IMR-90 (cell line): Measurements from ENCODE around the gene GPR157. TPM values are rescaled to one million over a fixed set of nuclear protein-coding genes. Genes with fewer than 3 reads are reported as not detected.

Source experiments
- ATAC-seq: fragments of 200-7000 bp; cut with Tn5 transposase; 2 replicates; pipeline ENCODE4 v1.9.1; 2020; ENCODE audit warnings: low read depth, mild to moderate bottlenecking, moderate library complexity
- BruUV-seq: library from RNA; stranded (reverse); fragments of 400-500 nt; replicated peaks from 2 replicates; lab custom pipeline; 2021; lab: Mats Ljungman, UMichigan
- CTCF ChIA-PET: fragments of 300-600 bp; formaldehyde crosslinking; extraction: SDS; loops from one replicate; lab custom pipeline; 2021; ENCODE audit warnings: antibody characterized with exemption; lab: Yijun Ruan, JAX
- POLR2A ChIA-PET: fragments of 300-600 bp; sonication (Branson Sonifier 250); formaldehyde crosslinking; loops from one replicate; lab custom pipeline; 2022; ENCODE audit warnings: antibody characterized with exemption; ENCODE audit not compliant: unreplicated experiment; lab: Charles Lee
- DNase-seq: peaks from one replicate; pipeline ENCODE4 v3.0.0; 2013
- H2AFZ ChIP-seq: replicated peaks from 2 replicates; pipeline ENCODE3; 2013; ENCODE audit warnings: low read length, mild to moderate bottlenecking; ENCODE audit not compliant: poor library complexity
- H2AK5ac ChIP-seq: 2 replicates; pipeline ENCODE4 v1.6.1; 2013; ENCODE audit warnings: low read depth, low read length, inconsistent platforms
- H2AK9ac ChIP-seq: replicated peaks from 2 replicates; pipeline ENCODE3; 2013; ENCODE audit warnings: mild to moderate bottlenecking, low read depth, low read length, moderate library complexity; ENCODE audit not compliant: poor library complexity
- H2BK120ac ChIP-seq: 2 replicates; pipeline ENCODE4 v1.6.1; 2013; ENCODE audit warnings: low read depth, low read length, inconsistent platforms
- H2BK15ac ChIP-seq: 3 replicates; pipeline ENCODE4 v1.6.1; 2013; ENCODE audit warnings: low read depth, low read length, inconsistent platforms
- H2BK20ac ChIP-seq: 2 replicates; pipeline ENCODE4 v1.6.1; 2013; ENCODE audit warnings: low read depth, mild to moderate bottlenecking, inconsistent platforms, low read length, moderate library complexity
- H2BK5ac ChIP-seq: 2 replicates; pipeline ENCODE4 v1.6.1; 2013; ENCODE audit warnings: mild to moderate bottlenecking, low read depth, low read length, inconsistent platforms; ENCODE audit not compliant: poor library complexity, severe bottlenecking
- H3K14ac ChIP-seq: replicated peaks from 2 replicates; pipeline ENCODE4 v1.6.1; 2013; ENCODE audit warnings: low read depth, low read length, inconsistent platforms
- H3K18ac ChIP-seq: 2 replicates; pipeline ENCODE4 v1.6.1; 2013; ENCODE audit warnings: low read depth, low read length, control low read depth
- H3K23ac ChIP-seq: 2 replicates; pipeline ENCODE4 v1.6.1; 2013; ENCODE audit warnings: low read depth, low read length, inconsistent platforms
- H3K27ac ChIP-seq: 2 replicates; pipeline ENCODE4 v1.5.1; 2013; ENCODE audit warnings: mild to moderate bottlenecking, control low read depth, low read length; ENCODE audit not compliant: insufficient read depth
- H3K27me3 ChIP-seq: 2 replicates; pipeline ENCODE4 v1.6.1; 2013; ENCODE audit warnings: low read length; ENCODE audit not compliant: control insufficient read depth, insufficient read depth
- H3K36me3 ChIP-seq: 2 replicates; pipeline ENCODE4 v1.6.1; 2013; ENCODE audit warnings: low read length, mixed read lengths; ENCODE audit not compliant: control insufficient read depth, insufficient read depth
- H3K4ac ChIP-seq: 2 replicates; pipeline ENCODE4 v1.6.1; 2013; ENCODE audit warnings: low read depth, low read length, inconsistent platforms
- H3K4me1 ChIP-seq: 2 replicates; pipeline ENCODE4 v1.6.1; 2013; ENCODE audit warnings: low read length, mixed read lengths; ENCODE audit not compliant: control insufficient read depth, insufficient read depth
- H3K4me2 ChIP-seq: 2 replicates; pipeline ENCODE4 v1.6.1; 2013; ENCODE audit warnings: low read depth, mild to moderate bottlenecking, control low read depth, low read length, moderate library complexity
- H3K4me3 ChIP-seq: 2 replicates; pipeline ENCODE4 v1.5.1; 2013; ENCODE audit warnings: low read depth, mild to moderate bottlenecking, control low read depth, low read length, moderate library complexity; ENCODE audit not compliant: insufficient read depth
- H3K56ac ChIP-seq: 2 replicates; pipeline ENCODE4 v1.6.1; 2013; ENCODE audit warnings: low read length, inconsistent platforms; ENCODE audit not compliant: insufficient read depth; ENCODE audit errors: extremely low read depth
- H3K79me1 ChIP-seq, 2 experiments: 2 replicates each; pipeline ENCODE4 v1.6.1; 2013; ENCODE audit warnings: low read length in 2 of 2, inconsistent platforms in 1 of 2, low read depth in 1 of 2
- H3K9ac ChIP-seq: 2 replicates; pipeline ENCODE4 v1.6.1; 2013; ENCODE audit warnings: low read depth, low read length, control low read depth
- H3K9me1 ChIP-seq: 2 replicates; pipeline ENCODE4 v1.6.1; 2013; ENCODE audit warnings: low read length, inconsistent platforms; ENCODE audit not compliant: insufficient read depth
- H3K9me3 ChIP-seq: 2 replicates; pipeline ENCODE4 v1.6.1; 2013; ENCODE audit warnings: low read length; ENCODE audit not compliant: control insufficient read depth, insufficient read depth
- H4K20me1 ChIP-seq: 2 replicates; pipeline ENCODE4 v1.6.1; 2013; ENCODE audit warnings: low read length, inconsistent platforms; ENCODE audit not compliant: insufficient read depth
- H4K5ac ChIP-seq: 2 replicates; pipeline ENCODE4 v1.6.1; 2013; ENCODE audit warnings: mild to moderate bottlenecking, low read depth, low read length, control low read depth
- H4K8ac ChIP-seq, 2 experiments: 2 replicates each; pipeline ENCODE4 v1.6.1; 2013; ENCODE audit warnings: low read depth in 2 of 2, low read length in 2 of 2, control low read depth in 1 of 2, inconsistent platforms in 1 of 2
- H4K91ac ChIP-seq: 2 replicates; pipeline ENCODE4 v1.6.1; 2013; ENCODE audit warnings: low read depth, low read length, inconsistent platforms; ENCODE audit not compliant: insufficient read depth
- BHLHE40 ChIP-seq: fragments of 150-350 bp; IDR thresholded peaks from 2 replicates; pipeline ENCODE4 v1.6.1; 2016; ENCODE audit warnings: mild to moderate bottlenecking, low read depth, low read length
- CEBPB ChIP-seq: IDR thresholded peaks from 2 replicates; pipeline ENCODE4 v1.6.1; 2012; ENCODE audit warnings: low read depth, low read length, improper control_type of control experiment
- CHD1 ChIP-seq: IDR thresholded peaks from 2 replicates; pipeline ENCODE4 v1.6.1; 2012; ENCODE audit warnings: low read depth, low read length, improper control_type of control experiment
- CTCF ChIP-seq: conservative IDR thresholded peaks from 2 replicates; pipeline ENCODE4 v1.5.1; 2012; ENCODE audit warnings: mild to moderate bottlenecking, low read depth, low read length, improper control_type of control experiment
- ELK1 ChIP-seq: fragments of 150-350 bp; IDR thresholded peaks from 2 replicates; pipeline ENCODE4 v1.6.1; 2016; ENCODE audit warnings: low read depth, mild to moderate bottlenecking, low read length, moderate library complexity, borderline replicate concordance
- FOS ChIP-seq: fragments of 150-350 bp; IDR thresholded peaks from 2 replicates; pipeline ENCODE4 v1.6.1; 2016; ENCODE audit warnings: low read depth, low read length
- MAFK ChIP-seq: IDR thresholded peaks from 2 replicates; pipeline ENCODE4 v1.6.1; 2012; ENCODE audit warnings: low read depth, low read length, improper control_type of control experiment
- MAZ ChIP-seq: IDR thresholded peaks from 2 replicates; pipeline ENCODE4 v1.6.1; 2012; ENCODE audit warnings: low read depth, mild to moderate bottlenecking, low read length, improper control_type of control experiment, moderate library complexity, borderline replicate concordance
- MXI1 ChIP-seq: IDR thresholded peaks from 2 replicates; pipeline ENCODE4 v1.6.1; 2012; ENCODE audit warnings: low read depth, mild to moderate bottlenecking, low read length, moderate library complexity, borderline replicate concordance
- NFE2L2 ChIP-seq: fragments of 150-350 bp; IDR thresholded peaks from 2 replicates; pipeline ENCODE4 v1.6.1; 2016; ENCODE audit warnings: low read depth, mild to moderate bottlenecking, low read length
- POLR2A ChIP-seq: IDR thresholded peaks from 2 replicates; pipeline ENCODE4 v1.6.1; 2012; ENCODE audit warnings: mild to moderate bottlenecking, low read depth, low read length
- RAD21 ChIP-seq: IDR thresholded peaks from 2 replicates; pipeline ENCODE4 v1.6.1; 2012; ENCODE audit warnings: low read length, improper control_type of control experiment
- RCOR1 ChIP-seq: IDR thresholded peaks from 2 replicates; pipeline ENCODE4 v1.6.1; 2012; ENCODE audit warnings: mild to moderate bottlenecking, low read length, improper control_type of control experiment; ENCODE audit not compliant: insufficient replicate concordance
- RFX5 ChIP-seq: IDR thresholded peaks from 2 replicates; pipeline ENCODE4 v1.8.0; 2012; ENCODE audit warnings: low read depth, mild to moderate bottlenecking, low read length, moderate library complexity
- SMC3 ChIP-seq: fragments of 150-350 bp; IDR thresholded peaks from 2 replicates; pipeline ENCODE4 v1.6.1; 2016; ENCODE audit warnings: low read depth, mild to moderate bottlenecking, antibody characterized with exemption, low read length, moderate library complexity
- USF2 ChIP-seq: fragments of 150-350 bp; IDR thresholded peaks from 2 replicates; pipeline ENCODE4 v1.6.1; 2017; ENCODE audit warnings: mild to moderate bottlenecking, antibody characterized with exemption, low read length, low read depth
- WGBS, 2 experiments: methylation state at CpG; one replicate each; pipeline versions ENCODE4 v1.1.5 to v1.1.7; 2013; ENCODE audit warnings: missing lambda C conversion rate in 2 of 2; ENCODE audit not compliant: insufficient read length in 1 of 2; ENCODE audit errors: extremely low coverage in 2 of 2; 5-methylcytosine and 5-hydroxymethylcytosine counted together
- dilution Hi-C: fragments of 300-500 bp; cut with HindIII; formaldehyde crosslinking; loops from one replicate; pipeline ENCODE4 v1.14.3; 2018; ENCODE audit warnings: low sequenced_read_pairs; ENCODE audit not compliant: unreplicated experiment
- in situ Hi-C: fragments of 300-500 bp; cut with MboI; formaldehyde crosslinking; loops from 3 replicates; pipeline ENCODE4 v1.14.3; 2019; ENCODE audit warnings: low sequenced_read_pairs, inconsistent platforms, mixed read lengths
- intact Hi-C: fragments of 100-400 bp; cut with micrococcal nuclease; formaldehyde crosslinking; loops from 2 replicates; pipeline ENCODE4 v1.10.0; 2022
- polyA plus RNA-seq, 3 experiments: library from polyadenylated mRNA; depleted of rRNA; stranded (reverse); fragments of >200 nt; gene quantifications; 2 replicates each; pipeline ENCODE4 v1.2.3, GENCODE V29; 2012; ENCODE audit warnings: low replicate concordance in 1 of 3
- total RNA-seq: library from RNA; depleted of rRNA; stranded (reverse); fragments of >200 nt; gene quantifications from 2 replicates; pipeline ENCODE4 v1.2.3, GENCODE V29; 2012

GPR157 gene
- total and polyA plus RNA-seq, 2 of the 4 experiments (the other 2 are of a cell fraction), result 1.8 to 2.7 TPM

GRCh38 chr1:9161963-9162362, 33.1 kb upstream of the GPR157 start:
- intact Hi-C loops (no loop called here), dilution Hi-C loops (no loop called here), in situ Hi-C loops (no loop called here)
- Histone ChIP-seq H3K4ac (no peak overlapping the region), H3K79me1 (peaks cover 21 to 92% of the 10 kb centered on the region in 2 experiments), H4K20me1 (peaks cover 90% of the 10 kb centered on the region), H3K14ac (no peak overlapping the region), H3K56ac (no peak overlapping the region), H3K9me1 (peaks cover 31% of the 10 kb centered on the region), H3K18ac (no peak overlapping the region), H3K4me1 (peaks cover 30% of the 10 kb centered on the region), H2BK15ac (no peak overlapping the region), H2BK20ac (no peak overlapping the region), H3K27me3 (no peaks in the 10 kb centered on the region), H2BK120ac (no peak overlapping the region), H3K9me3 (no peaks in the 10 kb centered on the region), H2BK5ac (no peak overlapping the region), H3K9ac (no peak overlapping the region), H2AK9ac (peak overlapping the region; percentile 33), H3K4me3 (no peak overlapping the region), H2AK5ac (0 out of 2 replicates have a peak overlapping the region, but pooled peaks have one; percentile 43), H2AFZ (no peak overlapping the region), H3K27ac (no peak overlapping the region), H4K5ac (no peak overlapping the region), H4K8ac (no peak overlapping the region), H3K4me2 (no peak overlapping the region), H3K36me3 (peaks cover 9% of the 10 kb centered on the region; the same call in 1 of the 2 replicates), H3K23ac (no peak overlapping the region), H4K91ac (no peak overlapping the region)
- BruUV-seq, result no TSS peak
- 100% methylated on average over 1 of the region's 9 CpGs; no CpG with 5 or more reads in 1 of the 2 experiments for WGBS, 2 experiments
- TF ChIP-seq RAD21, result no peak
- no peak for TF ChIP-seq CTCF
- TF ChIP-seq RCOR1, result no peak
- no peak for TF ChIP-seq FOS
- no peak for TF ChIP-seq CEBPB
- no peak for TF ChIP-seq BHLHE40
- TF ChIP-seq NFE2L2, result no peak
- TF ChIP-seq USF2, result no peak
- no peak for TF ChIP-seq CHD1
- TF ChIP-seq MAZ, result no peak
- no peak for TF ChIP-seq MAFK
- no peak for TF ChIP-seq RFX5
- no peak for TF ChIP-seq MXI1
- TF ChIP-seq ELK1, result no peak
- TF ChIP-seq SMC3, result no peak
- TF ChIP-seq POLR2A, result no peak
- ChIA-PET CTCF (no interaction called here), POLR2A (no interaction called here)
- DNase-seq, result no peak
- ATAC-seq, result no peak
